ENCODE measurements around the gene CDK14. TPM values are rescaled to one million over a fixed set of nuclear protein-coding genes. Genes with fewer than 3 reads are reported as not detected.
A peak's percentile ranks its signal among the peaks of the same experiment; 100 is the strongest.

The CDK14 gene
- total and polyA plus RNA-seq, 11 donors, result 2.9 to 37.7 (median 21.3) TPM

- intact Hi-C loops (cut with DNase I), result loop anchor here (1.0 to 10.0 kb wide), 14 partner anchors 170 to 580 kb away; no protein-coding TSS in a partner anchor
- TF ChIP-seq CTCF (IDR thresholded peaks at IDR 0.05) (peak; percentile 45 to 77 (median 70)), POLR2A (IDR thresholded peaks at IDR 0.05) (no peak)
- Histone ChIP-seq H3K4me3 (no peak overlapping the region), H3K27ac (no peak overlapping the region), H3K27me3 (no peaks in the 10 kb centered on the region), H3K36me3 (no peaks in the 10 kb centered on the region), H3K9me3 (peaks cover 0 to 5% (median 0%) of the 10 kb centered on the region in 12 donors), H3K4me1 (peaks cover 0 to 6% (median 0%) of the 10 kb centered on the region in 12 donors)
- ATAC-seq, result peak; percentile 32 to 77 (median 62)
- DNase-seq, result peak in 3 of 5 donors; percentile 26 to 50 (median 47)
- WGBS, 4 donors, result 43 to 47% (median 44%) methylated on average over 1 of the region's 1 CpG
These were observed 438.6 kb downstream of the CDK14 start for GRCh38 chr7:91034459-91035368.

- intact Hi-C loops (cut with DNase I), result loop anchor here in 7 of 10 donors (5.0 to 10.0 kb wide), 6 partner anchors 174 to 584 kb away; no protein-coding TSS in a partner anchor
- H3K9me3 ChIP-seq, result no peaks in the 10 kb centered on the region
- H3K36me3 ChIP-seq, result no peaks in the 10 kb centered on the region
- peaks cover 0 to 4% (median 0%) of the 10 kb centered on the region in 12 donors for H3K4me1 ChIP-seq
- DNase-seq (no peak), ATAC-seq (no peak)
- no peak overlapping the region for H3K27ac ChIP-seq
- TF ChIP-seq POLR2A (IDR thresholded peaks at IDR 0.05) (no peak), CTCF (IDR thresholded peaks at IDR 0.05) (no peak)
- no peaks in the 10 kb centered on the region for H3K27me3 ChIP-seq
- 89 to 94% (median 92%) methylated on average over 4 of the region's 4 CpGs for WGBS, 4 donors
- H3K4me3 ChIP-seq, result no peak overlapping the region
These were observed 442.9 kb downstream of the CDK14 start for GRCh38 chr7:91039033-91039432.

GRCh38 chr7:91041141-91041540 is 445.0 kb downstream of the CDK14 start:
- no peak overlapping the region for H3K27ac ChIP-seq
- no peaks in the 10 kb centered on the region for H3K36me3 ChIP-seq
- peaks cover 0 to 6% (median 0%) of the 10 kb centered on the region in 12 donors for H3K4me1 ChIP-seq
- DNase-seq (no peak), ATAC-seq (no peak)
- intact Hi-C loops (cut with DNase I), result no loop called here
- H3K4me3 ChIP-seq, result no peak overlapping the region
- H3K27me3 ChIP-seq, result no peaks in the 10 kb centered on the region
- 70 to 85% (median 72%) methylated on average over 2 of the region's 2 CpGs for WGBS, 4 donors
- H3K9me3 ChIP-seq, result no peaks in the 10 kb centered on the region
- TF ChIP-seq CTCF (IDR thresholded peaks at IDR 0.05) (no peak), POLR2A (IDR thresholded peaks at IDR 0.05) (no peak)

GRCh38 chr7:91041901-91042484 is 445.9 kb downstream of the CDK14 start:
- Histone ChIP-seq H3K9me3 (no peaks in the 10 kb centered on the region), H3K4me3 (no peak overlapping the region), H3K27me3 (no peaks in the 10 kb centered on the region), H3K36me3 (no peaks in the 10 kb centered on the region), H3K4me1 (peaks cover 0 to 6% (median 0%) of the 10 kb centered on the region in 12 donors), H3K27ac (no peak overlapping the region)
- ATAC-seq (no peak), DNase-seq (no peak)
- intact Hi-C loops (cut with DNase I), result no loop called here
- 94 to 97% (median 94%) methylated on average over 8 of the region's 8 CpGs for WGBS, 4 donors
- TF ChIP-seq CTCF (IDR thresholded peaks at IDR 0.05) (no peak), POLR2A (IDR thresholded peaks at IDR 0.05) (no peak)

Measured in heart left ventricle (tissue), 16 donors.